Lung (tissue), 12 donors: ENCODE data around the gene FGF1. TPM values are rescaled to one million over a fixed set of nuclear protein-coding genes. Genes with fewer than 3 reads are reported as not detected.

Experiments
- ATAC-seq: fragments of 200-7000 bp; cut with Tn5 transposase; one replicate; pipeline ENCODE4 v1.9.1; 2020; ENCODE audit warnings: moderate number of reproducible peaks; ENCODE audit not compliant: insufficient read depth, low FRiP score
- DNase-seq, 3 donors: peaks; one replicate each; pipeline ENCODE4 v3.0.0-alpha.2; 2013 to 2017
- H3K27ac ChIP-seq, 2 donors: one replicate each; pipeline ENCODE4 v1.5.1; 2013; ENCODE audit warnings: mild to moderate bottlenecking in 2 of 2, moderate library complexity in 2 of 2, control low read depth in 1 of 2, inconsistent platforms in 1 of 2, low read depth in 1 of 2, low read length in 1 of 2
- H3K27me3 ChIP-seq, 3 donors: one replicate each; pipeline ENCODE4 v1.5.1; 2013; ENCODE audit warnings: low read length in 2 of 3; ENCODE audit not compliant: control insufficient read depth in 3 of 3, insufficient read depth in 3 of 3
- H3K36me3 ChIP-seq, 4 donors: one replicate each; pipeline ENCODE4 v1.5.1; 2013; ENCODE audit warnings: low read length in 4 of 4, mild to moderate bottlenecking in 1 of 4, moderate library complexity in 1 of 4; ENCODE audit not compliant: control insufficient read depth in 4 of 4, insufficient read depth in 4 of 4
- H3K4me1 ChIP-seq, 5 donors: one replicate each; pipeline ENCODE4 v1.5.1; 2013; ENCODE audit warnings: low read length in 5 of 5, mild to moderate bottlenecking in 2 of 5, moderate library complexity in 1 of 5; ENCODE audit not compliant: control insufficient read depth in 5 of 5, insufficient read depth in 5 of 5
- H3K4me3 ChIP-seq: one replicate; pipeline ENCODE4 v1.5.1; 2013; ENCODE audit warnings: mild to moderate bottlenecking, control low read depth, moderate library complexity
- H3K9ac ChIP-seq, 2 donors: one replicate each; pipeline ENCODE4 v1.5.1; 2013; ENCODE audit warnings: low read length in 2 of 2, control low read depth in 1 of 2; ENCODE audit not compliant: insufficient read depth in 1 of 2
- H3K9me3 ChIP-seq, 4 donors: one replicate each; pipeline ENCODE4 v1.5.1; 2013; ENCODE audit warnings: low read length in 3 of 4, mild to moderate bottlenecking in 1 of 4, moderate library complexity in 1 of 4; ENCODE audit not compliant: control insufficient read depth in 4 of 4, insufficient read depth in 3 of 4
- CTCF ChIP-seq: IDR thresholded peaks from 2 replicates; pipeline ENCODE4 v1.5.1; 2012; ENCODE audit warnings: mild to moderate bottlenecking; ENCODE audit errors: control extremely low read depth, extremely low read depth
- WGBS, 2 donors: extraction: QIAGEN DNeasy Blood & Tissue Kit; methylation state at CpG; one replicate each; pipeline ENCODE4 v1.1.7; 2013; 5-methylcytosine and 5-hydroxymethylcytosine counted together
- polyA plus RNA-seq, 2 donors: library from polyadenylated mRNA; stranded (reverse); fragments of 200-250 nt; gene quantifications; one replicate each; pipeline ENCODE4 v1.2.1, GENCODE V29; 2013
- total RNA-seq, 2 donors: library from RNA; depleted of rRNA in 1 of 2; stranded (reverse); fragments of >200 nt in 1 of 2; gene quantifications; one replicate each; pipeline ENCODE4 v1.2.1, GENCODE V29; 2014 to 2021
- donor health status: control.
- donor health status: control.
- donor health status: Bipolar disorder and iron deficiency.
- donor health status: healthy.
- donor health status: DM: yes; HTN: yes; CAD: no.

FGF1 gene
- total and polyA plus RNA-seq, 4 donors = 0.47 to 1.4 (median 1.0) TPM

GRCh38 chr5:142659405-142659804 lies 26.5 kb downstream of the FGF1 start:
- WGBS, 2 donors = 81 to 82% methylated on average over 4 of the region's 4 CpGs

GRCh38 chr5:142658278-142658677 lies 27.6 kb downstream of the FGF1 start:
- H3K4me1 ChIP-seq = peaks cover 0 to 13% (median 4%) of the 10 kb centered on the region in 5 donors
- no peak overlapping the region for H3K27ac ChIP-seq
- H3K36me3 ChIP-seq = no peaks in the 10 kb centered on the region
- WGBS, 2 donors = 94 to 99% methylated on average over 2 of the region's 2 CpGs
- TF ChIP-seq CTCF = no peak
- no peaks in the 10 kb centered on the region for H3K27me3 ChIP-seq
- H3K9me3 ChIP-seq = no peaks in the 10 kb centered on the region
- no peak overlapping the region for H3K9ac ChIP-seq
- DNase-seq = no peak
- ATAC-seq = no peak
- no peak overlapping the region for H3K4me3 ChIP-seq

More at GRCh38 chr5:142659405-142659804, 26.5 kb downstream of the FGF1 start:
- no peak for ATAC-seq
- H3K36me3 ChIP-seq = no peaks in the 10 kb centered on the region
- H3K4me1 ChIP-seq = peaks cover 0 to 13% (median 4%) of the 10 kb centered on the region in 5 donors
- DNase-seq = peak in 1 of 3 donors; percentile 17
- no peak overlapping the region for H3K4me3 ChIP-seq
- TF ChIP-seq CTCF = no peak
- H3K9me3 ChIP-seq = no peaks in the 10 kb centered on the region
- H3K27ac ChIP-seq = no peak overlapping the region
- H3K27me3 ChIP-seq = no peaks in the 10 kb centered on the region
- H3K9ac ChIP-seq = no peak overlapping the region

- no peaks in the 10 kb centered on the region for H3K9me3 ChIP-seq
- TF ChIP-seq CTCF = no peak
- DNase-seq (no peak), ATAC-seq (no peak)
- WGBS, 2 donors = 96% methylated on average over 8 of the region's 8 CpGs
- H3K4me1 ChIP-seq = peaks cover 0 to 13% (median 4%) of the 10 kb centered on the region in 5 donors
- no peak overlapping the region for H3K27ac ChIP-seq
- H3K4me3 ChIP-seq = no peak overlapping the region
- H3K36me3 ChIP-seq = no peaks in the 10 kb centered on the region
- H3K9ac ChIP-seq = no peak overlapping the region
- H3K27me3 ChIP-seq = no peaks in the 10 kb centered on the region
These were observed 28.4 kb downstream of the FGF1 start for GRCh38 chr5:142657446-142657845.
